ENCODE measurements around the gene TTC22. TPM values are rescaled to one million over a fixed set of nuclear protein-coding genes. Genes with fewer than 3 reads are reported as not detected.

TTC22 gene
- total RNA-seq, 1 donor from 2014 or later: 7.1 TPM

DNA sequence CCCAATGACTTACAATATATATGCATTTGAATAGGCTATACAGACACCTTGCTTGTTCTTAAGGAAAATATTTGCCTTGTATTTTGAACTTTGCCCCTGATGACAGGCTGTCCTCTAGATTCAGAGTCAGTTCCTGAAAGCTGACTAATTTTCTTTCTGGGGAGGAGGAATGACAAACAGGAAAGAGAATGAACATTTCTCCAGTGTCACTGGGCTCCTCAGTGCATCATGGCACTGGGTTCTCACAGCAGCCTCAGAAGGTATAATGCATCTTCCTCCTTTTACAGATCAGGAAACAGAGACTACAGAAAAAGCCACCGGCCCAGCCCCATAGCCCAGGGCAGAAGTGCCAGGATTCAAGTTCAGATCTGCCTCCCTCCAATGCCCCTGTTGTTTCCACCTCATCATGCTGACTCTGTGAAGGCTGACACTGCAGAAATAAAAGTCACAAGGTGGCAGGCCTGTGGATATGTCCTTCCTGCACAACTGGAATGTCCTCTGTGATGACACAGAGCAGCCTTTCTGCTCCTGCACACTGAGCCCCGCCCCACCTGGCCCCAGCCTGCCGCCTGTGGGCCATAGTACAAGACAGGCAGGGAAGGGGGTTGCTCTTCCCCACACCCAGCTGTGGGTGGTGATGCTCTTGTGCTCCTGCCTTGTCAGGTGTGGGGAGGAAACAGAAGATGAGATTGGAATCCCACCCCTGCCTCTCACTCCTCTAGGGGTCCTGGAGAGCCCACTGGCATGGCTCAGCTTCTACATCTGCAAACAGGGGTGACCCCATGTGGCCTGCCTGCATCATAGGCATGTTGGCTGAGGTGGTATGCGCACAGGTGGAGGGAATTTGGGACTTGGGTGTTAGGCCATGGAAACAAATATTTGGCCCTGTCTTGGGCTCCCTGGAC lies 6.4 kb downstream of the TTC22 start:
- H3K27me3 ChIP-seq: no peaks in the 10 kb centered on the region
- ATAC-seq (no peak), DNase-seq (no peak)
- no peaks in the 10 kb centered on the region for H3K36me3 ChIP-seq
- intact Hi-C loops (cut with DNase I): no loop called here
- H3K9me3 ChIP-seq: no peaks in the 10 kb centered on the region
- H3K4me1 ChIP-seq: no peaks in the 10 kb centered on the region
- H3K4me3 ChIP-seq: no peak overlapping the region
- H3K27ac ChIP-seq: no peak overlapping the region
- TF ChIP-seq, protein P1, sequence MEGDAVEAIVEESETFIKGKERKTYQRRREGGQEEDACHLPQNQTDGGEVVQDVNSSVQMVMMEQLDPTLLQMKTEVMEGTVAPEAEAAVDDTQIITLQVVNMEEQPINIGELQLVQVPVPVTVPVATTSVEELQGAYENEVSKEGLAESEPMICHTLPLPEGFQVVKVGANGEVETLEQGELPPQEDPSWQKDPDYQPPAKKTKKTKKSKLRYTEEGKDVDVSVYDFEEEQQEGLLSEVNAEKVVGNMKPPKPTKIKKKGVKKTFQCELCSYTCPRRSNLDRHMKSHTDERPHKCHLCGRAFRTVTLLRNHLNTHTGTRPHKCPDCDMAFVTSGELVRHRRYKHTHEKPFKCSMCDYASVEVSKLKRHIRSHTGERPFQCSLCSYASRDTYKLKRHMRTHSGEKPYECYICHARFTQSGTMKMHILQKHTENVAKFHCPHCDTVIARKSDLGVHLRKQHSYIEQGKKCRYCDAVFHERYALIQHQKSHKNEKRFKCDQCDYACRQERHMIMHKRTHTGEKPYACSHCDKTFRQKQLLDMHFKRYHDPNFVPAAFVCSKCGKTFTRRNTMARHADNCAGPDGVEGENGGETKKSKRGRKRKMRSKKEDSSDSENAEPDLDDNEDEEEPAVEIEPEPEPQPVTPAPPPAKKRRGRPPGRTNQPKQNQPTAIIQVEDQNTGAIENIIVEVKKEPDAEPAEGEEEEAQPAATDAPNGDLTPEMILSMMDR (IDR thresholded peaks at IDR 0.05): no peak

DNA sequence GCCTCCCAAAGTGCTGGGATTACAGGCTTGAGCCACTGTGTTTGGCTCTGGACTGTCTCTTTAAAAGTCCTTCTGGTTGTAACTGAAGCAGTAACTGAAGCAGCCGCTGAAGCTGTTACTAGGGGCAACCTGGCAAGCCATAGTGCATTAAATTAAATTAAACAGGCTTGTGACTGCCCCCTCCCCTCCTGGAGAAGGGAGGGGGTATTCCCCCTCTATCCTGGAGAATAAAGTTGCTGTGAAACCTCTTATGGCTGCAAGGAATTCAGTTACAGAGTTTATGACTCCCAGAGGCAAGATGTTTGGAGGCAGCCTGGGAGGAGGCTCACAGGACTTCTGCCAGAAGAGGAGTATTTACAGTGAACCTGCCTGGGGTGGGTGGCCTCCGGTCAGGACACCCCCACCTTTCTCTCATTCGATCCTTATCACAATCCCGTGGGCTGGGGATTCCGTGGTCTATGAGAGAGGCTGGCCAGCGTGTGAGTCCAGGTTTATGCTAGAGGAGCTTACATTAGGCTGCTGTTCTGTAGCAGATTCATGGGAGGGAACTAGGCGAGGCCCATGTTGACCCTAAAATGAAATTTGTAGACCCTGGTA lies 8.3 kb downstream of the TTC22 start:
- DNase-seq: no peak
- Histone ChIP-seq H3K4me1 (no peaks in the 10 kb centered on the region), H3K36me3 (no peaks in the 10 kb centered on the region), H3K27me3 (no peaks in the 10 kb centered on the region), H3K4me3 (no peak overlapping the region), H3K27ac (no peak overlapping the region), H3K9me3 (no peaks in the 10 kb centered on the region)
- no peak for ATAC-seq
- intact Hi-C loops (cut with DNase I): no loop called here
- TF ChIP-seq, protein P1 (IDR thresholded peaks at IDR 0.05): no peak

DNA sequence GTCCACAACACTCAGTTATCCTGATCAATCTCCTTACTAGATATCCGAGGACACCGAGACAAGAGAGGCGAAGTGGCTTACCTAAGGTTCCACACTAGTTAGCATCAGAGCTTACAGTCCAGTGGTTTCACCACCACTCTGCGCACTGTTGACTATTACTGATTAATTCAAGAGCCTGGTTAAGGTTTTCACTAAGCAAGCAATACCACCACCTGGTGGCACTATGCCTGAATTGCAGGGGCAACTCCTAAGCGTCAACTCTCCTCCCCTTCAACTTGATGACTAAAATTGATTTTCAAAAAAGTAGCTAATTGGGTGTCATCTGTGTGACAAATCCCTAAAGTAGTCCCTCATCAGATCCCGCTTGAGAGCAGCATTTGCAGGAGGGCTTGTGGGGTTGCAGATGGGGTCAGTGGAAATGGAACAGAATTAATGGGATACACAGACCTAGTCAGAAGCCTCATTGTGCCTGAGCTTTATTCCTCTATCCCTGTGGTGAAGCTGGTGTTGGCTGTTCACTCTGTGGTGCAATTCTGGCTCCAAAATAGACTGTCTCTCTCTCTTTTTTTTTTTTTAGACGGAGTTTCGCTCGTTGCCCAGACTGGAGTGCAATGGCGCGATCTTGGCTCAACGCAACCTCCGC lies 9.1 kb downstream of the TTC22 start:
- ATAC-seq: no peak
- Histone ChIP-seq H3K27me3 (no peaks in the 10 kb centered on the region), H3K36me3 (no peaks in the 10 kb centered on the region), H3K27ac (no peak overlapping the region), H3K4me1 (no peaks in the 10 kb centered on the region), H3K9me3 (no peaks in the 10 kb centered on the region), H3K4me3 (no peak overlapping the region)
- TF ChIP-seq, protein P1 (IDR thresholded peaks at IDR 0.05): peak; percentile 49
- DNase-seq: no peak
- intact Hi-C loops (cut with DNase I): no loop called here

GRCh38 chr1:54788459-54788858 lies 12.7 kb downstream of the TTC22 start:
- Histone ChIP-seq H3K27ac (no peak overlapping the region), H3K27me3 (no peaks in the 10 kb centered on the region), H3K4me3 (no peak overlapping the region), H3K36me3 (no peaks in the 10 kb centered on the region), H3K4me1 (no peaks in the 10 kb centered on the region), H3K9me3 (no peaks in the 10 kb centered on the region)
- ATAC-seq (no peak), DNase-seq (no peak)
- intact Hi-C loops (cut with DNase I): no loop called here
- TF ChIP-seq, protein P1 (IDR thresholded peaks at IDR 0.05): no peak

DNA sequence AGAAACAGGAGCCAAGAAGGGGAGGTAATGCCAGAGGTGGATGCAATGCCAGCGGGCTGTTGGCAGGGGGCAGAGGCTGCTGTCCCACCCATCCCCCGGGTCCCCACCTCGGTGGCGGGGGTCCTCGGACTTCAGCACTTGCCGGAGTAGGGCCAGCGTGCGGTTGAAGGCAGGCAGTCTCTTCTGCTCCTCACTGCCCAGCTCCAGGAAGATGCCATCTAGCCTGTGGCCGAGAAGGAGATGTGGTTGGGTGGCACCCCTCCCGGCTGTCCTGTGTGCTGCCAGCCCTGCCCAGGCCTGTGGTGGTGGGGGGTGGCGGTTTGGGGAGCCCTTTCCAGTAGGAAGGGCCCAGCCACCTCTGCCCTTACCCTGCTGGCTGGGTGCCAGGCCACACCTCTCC lies 13.5 kb downstream of the TTC22 start:
- no peak overlapping the region for H3K4me3 ChIP-seq
- no peak for DNase-seq
- H3K27ac ChIP-seq: no peak overlapping the region
- intact Hi-C loops (cut with DNase I): no loop called here
- peak; percentile 15 for ATAC-seq
- H3K27me3 ChIP-seq: no peaks in the 10 kb centered on the region
- H3K36me3 ChIP-seq: no peaks in the 10 kb centered on the region
- H3K4me1 ChIP-seq: no peaks in the 10 kb centered on the region
- TF ChIP-seq, protein P1 (IDR thresholded peaks at IDR 0.05): no peak
- no peaks in the 10 kb centered on the region for H3K9me3 ChIP-seq
